ENCODE results near the gene LUM.
A peak's percentile ranks its signal among the peaks of the same experiment; 100 is the strongest.

The LUM gene

GRCh38 chr12:91074851-91075250, 36.4 kb downstream of the LUM start:
- no peak for DNase-seq (ENCODE audit: low read depth)

DNA sequence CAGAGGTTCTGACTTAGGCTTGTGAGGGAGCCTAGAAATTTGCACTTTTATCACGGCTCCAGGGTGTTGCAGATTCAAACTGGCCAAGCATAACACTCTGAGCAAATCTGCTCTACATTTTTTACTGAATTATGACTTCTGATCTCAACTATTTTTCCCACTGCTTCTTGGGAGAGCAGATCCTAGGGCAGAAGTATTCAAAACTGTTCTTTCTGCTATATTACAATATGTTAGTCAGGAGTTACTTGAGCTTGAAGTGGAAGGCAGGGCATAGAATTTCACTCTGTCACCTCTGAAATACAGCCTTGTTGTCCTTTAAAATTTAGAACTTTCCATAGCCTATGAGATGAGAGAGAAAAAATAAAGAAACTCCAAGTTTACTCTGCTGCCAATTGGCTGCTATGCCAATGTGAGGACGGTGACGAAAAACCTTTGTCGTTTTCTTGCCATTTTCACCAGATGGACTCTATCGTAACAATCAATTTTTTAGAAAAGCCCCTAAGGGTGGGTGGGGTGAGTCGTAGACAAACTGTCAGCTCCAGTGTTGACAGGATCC, 37.1 kb downstream of the LUM start:
- DNase-seq (ENCODE audit: low read depth) = no peak

DNA sequence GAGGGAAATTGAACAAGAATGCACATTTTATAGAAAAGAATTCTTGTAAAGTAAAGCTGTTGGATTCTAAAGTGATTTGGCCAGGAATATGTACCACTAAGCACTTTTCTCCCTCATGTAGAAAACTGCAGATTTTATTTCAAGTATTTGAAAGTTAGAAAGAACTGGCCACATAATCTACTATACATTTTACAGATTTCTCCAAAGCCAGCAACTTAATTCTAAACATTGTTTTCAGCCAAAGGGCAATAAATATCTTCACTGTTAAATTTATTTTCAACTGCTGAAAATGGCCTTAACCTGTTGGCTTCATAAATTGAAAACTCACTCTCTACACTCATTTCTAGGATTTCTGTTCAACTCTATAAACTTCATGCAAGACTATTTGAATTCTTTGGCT, 37.9 kb downstream of the LUM start:
- DNase-seq (ENCODE audit: low read depth) = no peak

DNA sequence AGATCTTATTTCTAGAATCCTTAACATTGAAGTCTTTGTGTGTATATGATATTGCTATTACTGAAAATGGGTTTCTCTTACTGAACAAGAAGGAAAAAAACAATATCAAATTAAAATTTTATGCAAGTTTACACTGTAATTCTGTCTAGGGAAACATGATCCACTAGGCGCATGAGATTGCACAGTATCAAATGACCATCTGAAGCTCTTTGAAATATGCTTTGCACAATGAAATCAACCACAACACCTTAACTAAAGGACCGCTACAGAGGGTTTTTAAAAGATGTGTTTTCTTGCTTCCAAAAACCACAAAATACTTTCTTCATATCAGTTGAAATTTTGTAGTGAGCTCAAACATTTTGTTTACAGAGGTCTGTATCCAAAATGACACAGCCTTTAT, 38.4 kb downstream of the LUM start:
- DNase-seq (ENCODE audit: low read depth) = peak; percentile 39

- DNase-seq (ENCODE audit: low read depth) = no peak
These were observed 40.4 kb downstream of the LUM start for GRCh38 chr12:91070936-91071335.

- no peak for DNase-seq (ENCODE audit: low read depth)
These were observed 45.9 kb downstream of the LUM start for GRCh38 chr12:91065396-91065795.

DNA sequence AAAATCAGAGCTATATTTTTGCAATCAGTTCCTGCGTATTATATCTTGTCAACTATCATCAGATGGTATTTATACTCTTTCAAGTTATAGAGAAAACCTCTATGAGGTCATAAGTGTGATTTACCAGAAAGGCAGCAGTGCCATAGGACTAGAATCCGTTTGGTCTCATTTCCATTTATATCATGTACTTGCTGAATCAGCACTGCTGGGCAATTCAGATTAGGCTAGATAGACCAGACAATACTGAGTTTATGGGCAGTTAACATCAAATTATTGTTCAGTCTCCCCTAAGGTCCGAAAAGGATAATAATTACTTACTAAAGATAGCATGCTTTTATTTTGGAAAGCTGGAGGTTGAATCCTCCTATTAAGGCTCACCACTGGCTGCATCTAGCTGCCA, 46.7 kb downstream of the LUM start:
- no peak for DNase-seq (ENCODE audit: low read depth)

- no peak for DNase-seq (ENCODE audit: low read depth)
These were observed 50.2 kb downstream of the LUM start for GRCh38 chr12:91061091-91061490.

- DNase-seq (ENCODE audit: low read depth) = no peak
These were observed 52.1 kb downstream of the LUM start for GRCh38 chr12:91059211-91059610.

DNA sequence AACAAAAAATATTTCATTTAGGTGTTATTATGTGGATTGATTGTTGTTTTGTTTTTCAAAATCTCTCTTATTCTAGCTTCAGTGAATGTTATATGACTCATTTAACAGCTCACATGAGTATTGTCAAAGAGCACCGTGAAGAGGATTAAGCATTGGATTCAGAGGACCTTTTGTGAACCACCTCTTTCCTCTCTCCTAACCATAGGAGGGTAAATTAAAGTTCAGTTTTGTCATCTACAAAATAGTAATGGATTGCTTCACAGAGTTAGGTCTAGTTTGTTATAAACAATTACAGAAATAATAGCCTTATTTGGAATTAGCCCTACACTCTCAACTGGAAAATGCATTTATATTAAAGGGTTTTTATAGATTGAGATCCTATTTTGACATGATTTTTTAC, 52.5 kb downstream of the LUM start:
- DNase-seq (ENCODE audit: low read depth) = peak; percentile 4

DNA sequence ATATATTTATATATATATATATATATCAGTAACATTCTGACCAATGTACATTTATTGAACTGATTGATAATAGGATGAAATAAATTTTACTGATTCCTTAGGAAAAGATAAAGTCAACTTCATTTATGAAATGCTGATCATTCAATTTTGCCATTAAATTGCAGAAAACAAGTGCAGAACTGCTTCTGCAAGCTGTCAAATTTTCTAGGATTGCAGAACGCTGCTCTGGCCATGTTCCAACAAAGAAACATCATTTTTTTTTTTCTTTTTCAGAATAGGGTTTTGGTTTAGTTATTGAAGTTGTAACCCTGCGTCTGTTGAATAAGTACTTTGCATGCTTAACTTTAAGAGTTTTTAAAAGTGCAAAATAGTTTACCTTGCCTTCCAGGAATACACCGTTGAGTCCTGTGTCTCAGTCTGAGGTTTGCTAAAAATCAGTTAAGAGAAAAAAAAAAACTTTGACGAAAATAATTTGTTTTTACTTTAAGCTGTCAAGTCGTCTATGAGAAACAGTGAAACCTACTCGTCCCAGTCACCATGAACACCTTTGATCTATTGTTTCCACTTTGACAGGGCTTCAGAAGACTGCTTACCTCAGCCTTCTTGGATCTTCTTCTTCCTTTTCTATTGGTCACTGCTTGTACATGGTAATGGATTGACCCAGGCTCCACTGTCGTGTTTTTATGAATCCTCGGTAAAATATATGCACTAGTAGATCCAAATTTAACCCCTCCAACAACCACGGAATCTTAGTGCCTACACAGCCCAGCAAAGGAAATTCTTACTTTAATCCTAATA, 53.7 kb downstream of the LUM start, which contains the start of gene KERA:
TSS of gene KERA (minus strand) at position 657 of the 798 bp plus-strand sequence. CDS start 1,743 bp downstream, outside the sequence.
- no peak for DNase-seq (ENCODE audit: low read depth)

DNA sequence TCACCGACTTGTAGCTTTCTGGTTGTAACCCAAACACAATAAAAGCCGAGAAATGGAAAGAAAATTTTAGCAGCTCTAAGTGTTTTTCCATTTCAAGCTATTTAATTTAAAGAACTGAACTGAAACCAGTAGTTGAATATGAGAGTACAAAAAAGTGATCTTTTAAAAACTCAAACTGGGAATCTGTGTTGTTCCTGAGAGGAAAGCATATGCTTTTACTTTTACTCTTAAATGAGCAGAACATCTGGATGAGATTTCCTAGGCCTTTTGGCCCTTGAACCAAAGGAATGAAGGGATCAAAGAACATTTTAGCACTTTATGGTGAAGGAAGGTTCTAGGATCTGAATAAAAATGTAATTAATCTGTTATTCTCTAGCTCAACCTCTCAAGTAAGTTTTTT, 54.8 kb downstream of the LUM start:
- DNase-seq (ENCODE audit: low read depth) = no peak

- no peak for DNase-seq (ENCODE audit: low read depth)
These were observed 55.3 kb downstream of the LUM start for GRCh38 chr12:91055976-91056375.

DNA sequence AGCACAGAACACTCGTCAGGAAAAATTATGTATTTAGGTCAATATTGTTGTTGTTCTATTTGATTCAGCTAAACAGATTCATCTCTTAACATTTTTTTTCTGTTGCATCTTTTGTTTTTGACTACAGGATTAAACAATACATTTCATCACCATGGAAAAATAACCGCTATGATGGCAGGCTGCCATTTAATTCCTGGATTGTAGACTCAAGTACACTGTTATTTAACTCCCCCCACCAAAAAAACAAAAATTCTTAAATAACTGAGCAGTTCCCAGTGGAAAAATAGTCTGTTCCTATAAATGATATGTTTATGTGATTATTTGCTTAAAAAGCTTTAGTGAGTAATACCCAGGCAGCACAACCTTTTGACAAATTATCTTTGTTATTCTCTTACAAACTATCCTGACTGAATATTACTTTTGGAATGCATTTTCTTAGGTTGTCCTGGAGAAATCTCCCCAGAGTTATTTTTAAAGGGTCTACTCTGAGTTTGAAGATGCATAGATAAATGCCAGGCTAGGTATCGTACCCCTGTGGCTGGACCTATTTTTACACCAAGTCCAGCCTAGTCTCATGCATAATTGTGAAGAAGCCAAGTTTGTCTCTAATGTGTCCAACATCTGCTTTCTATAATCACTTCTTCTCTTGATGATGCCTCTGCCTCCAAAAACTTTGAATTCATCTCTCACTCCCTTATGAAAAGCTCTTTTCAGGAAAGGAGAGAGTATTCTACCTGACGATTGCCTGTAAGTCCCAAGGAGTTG, 57.2 kb downstream of the LUM start:
- DNase-seq (ENCODE audit: low read depth) = peak; percentile 82
